ENCODE results near the gene SMIM38.
"Not testable (repeated sequence)": the region's sequence is repeated elsewhere in the genome, so short reads cannot be mapped to it uniquely, and the experiment has no call there.

The SMIM38 gene

GRCh38 chr11:69122326-69122629, 33.5 kb upstream of the SMIM38 start:
- DNase-seq (ENCODE audit: low spot score), result no peak

- peak; percentile 54 for DNase-seq (ENCODE audit: low spot score)
Measured at GRCh38 chr11:69122630-69123431, 32.9 kb upstream of the SMIM38 start.

- DNase-seq (ENCODE audit: low spot score), result no peak
Measured at GRCh38 chr11:69123593-69124545, 31.9 kb upstream of the SMIM38 start.

- DNase-seq (ENCODE audit: low spot score), result no peak
Measured at GRCh38 chr11:69125861-69126260, 29.9 kb upstream of the SMIM38 start.

GRCh38 chr11:69126286-69126685, 29.4 kb upstream of the SMIM38 start:
- no peak for DNase-seq (ENCODE audit: low spot score)

GRCh38 chr11:69127081-69127850, 28.5 kb upstream of the SMIM38 start:
- DNase-seq (ENCODE audit: low spot score), result no peak

- DNase-seq (ENCODE audit: low spot score), result no peak
Measured at GRCh38 chr11:69127884-69128283, 27.9 kb upstream of the SMIM38 start.

- DNase-seq (ENCODE audit: low spot score), result no peak
Measured at GRCh38 chr11:69129053-69129452, 26.7 kb upstream of the SMIM38 start.

GRCh38 chr11:69129647-69130046, 26.1 kb upstream of the SMIM38 start:
- no peak for DNase-seq (ENCODE audit: low spot score)

- DNase-seq (ENCODE audit: low spot score), result no peak
Measured at GRCh38 chr11:69130654-69131053, 25.1 kb upstream of the SMIM38 start.

GRCh38 chr11:69131121-69131566, 24.6 kb upstream of the SMIM38 start:
- DNase-seq (ENCODE audit: low spot score), result no peak

- no peak for DNase-seq (ENCODE audit: low spot score)
Measured at GRCh38 chr11:69131644-69132300, 24.0 kb upstream of the SMIM38 start.

- no peak for DNase-seq (ENCODE audit: low spot score)
Measured at GRCh38 chr11:69132301-69132670, 23.4 kb upstream of the SMIM38 start.

GRCh38 chr11:69133251-69133650, 22.5 kb upstream of the SMIM38 start:
- DNase-seq (ENCODE audit: low spot score), result no peak

GRCh38 chr11:69134182-69134581, 21.6 kb upstream of the SMIM38 start:
- not testable (repeated sequence) for DNase-seq (ENCODE audit: low spot score)

GRCh38 chr11:69134957-69135356, 20.8 kb upstream of the SMIM38 start:
- no peak for DNase-seq (ENCODE audit: low spot score)

GRCh38 chr11:69135420-69136363, 20.0 kb upstream of the SMIM38 start:
- DNase-seq (ENCODE audit: low spot score), result no peak

GRCh38 chr11:69136471-69136870, 19.3 kb upstream of the SMIM38 start:
- no peak for DNase-seq (ENCODE audit: low spot score)

- no peak for DNase-seq (ENCODE audit: low spot score)
Measured at GRCh38 chr11:69137151-69137844, 18.4 kb upstream of the SMIM38 start.

GRCh38 chr11:69138265-69138664, 17.5 kb upstream of the SMIM38 start:
- no peak for DNase-seq (ENCODE audit: low spot score)

Measured in CD4-positive, alpha-beta T cell treated with Interleukin-6 at 100 ng/mL for 8 hours (primary cell).